ENCODE results near the gene CHRND. TPM values are rescaled to one million over a fixed set of nuclear protein-coding genes. Genes with fewer than 3 reads are reported as not detected.

The CHRND gene
- total and polyA plus RNA-seq, 2 of the 4 experiments (the other 2 are of a cell fraction): not detected

DNA sequence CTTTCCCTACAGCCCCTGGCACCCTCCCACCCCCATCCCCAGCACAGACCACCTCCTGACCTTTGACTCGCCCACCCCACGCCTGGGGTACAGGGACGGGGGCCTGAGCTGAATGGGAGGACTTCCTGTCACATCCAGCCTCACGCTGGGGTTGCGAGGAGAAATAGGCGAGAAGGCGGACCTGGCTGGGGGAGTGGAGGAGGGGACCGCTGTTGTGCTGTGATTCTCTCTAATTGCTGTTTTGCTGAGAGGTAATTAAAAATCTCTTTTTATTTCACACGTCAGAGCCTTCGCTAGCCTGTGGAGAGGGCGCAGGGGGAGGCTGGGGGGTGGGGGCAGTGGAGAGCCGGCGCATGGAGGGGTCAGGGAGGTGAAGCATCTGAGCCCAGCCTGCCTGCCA is 28.6 kb upstream of the CHRND start:
- no peaks in the 10 kb centered on the region for H3K9me3 ChIP-seq (ENCODE audit: control insufficient read depth, insufficient read depth, low read length)
- H3K4me2 ChIP-seq (ENCODE audit: low read depth, low read length): no peak overlapping the region
- H3K36me3 ChIP-seq (ENCODE audit: control insufficient read depth, insufficient read depth, low read length): no peaks in the 10 kb centered on the region
- no peak overlapping the region for H2AK5ac ChIP-seq (ENCODE audit: low read depth, low read length)
- no TSS peak for BruUV-seq (replicated peaks)
- H2BK120ac ChIP-seq (ENCODE audit: low read depth, low read length): no peak overlapping the region
- no CpG with 5 or more reads among the region's 13 CpGs for WGBS, 2 experiments (ENCODE audit: extremely low coverage in 2 of 2, insufficient read length in 1 of 2)
- intact Hi-C loops (cut with micrococcal nuclease): no loop called here
- no peak overlapping the region for H3K56ac ChIP-seq (ENCODE audit: extremely low read depth, insufficient read depth, low read length)
- H3K27ac ChIP-seq (ENCODE audit: insufficient read depth, low read length): no peak overlapping the region
- no peak overlapping the region for H4K91ac ChIP-seq (ENCODE audit: insufficient read depth, low read depth, low read length)
- ATAC-seq (ENCODE audit: low read depth): no peak
- H3K9ac ChIP-seq (ENCODE audit: low read depth, low read length): no peak overlapping the region
- no peaks in the 10 kb centered on the region; the same call in 1 of the 2 replicates for H4K20me1 ChIP-seq (ENCODE audit: insufficient read depth, low read length)
- no peaks in the 10 kb centered on the region for H3K9me1 ChIP-seq (ENCODE audit: insufficient read depth, low read length)
- no peak overlapping the region for H3K4ac ChIP-seq (ENCODE audit: low read depth, low read length)
- H4K8ac ChIP-seq (ENCODE audit: low read depth in 2 of 2, low read length in 2 of 2): no peak overlapping the region
- no peak for DNase-seq
- TF ChIP-seq, protein P1, sequence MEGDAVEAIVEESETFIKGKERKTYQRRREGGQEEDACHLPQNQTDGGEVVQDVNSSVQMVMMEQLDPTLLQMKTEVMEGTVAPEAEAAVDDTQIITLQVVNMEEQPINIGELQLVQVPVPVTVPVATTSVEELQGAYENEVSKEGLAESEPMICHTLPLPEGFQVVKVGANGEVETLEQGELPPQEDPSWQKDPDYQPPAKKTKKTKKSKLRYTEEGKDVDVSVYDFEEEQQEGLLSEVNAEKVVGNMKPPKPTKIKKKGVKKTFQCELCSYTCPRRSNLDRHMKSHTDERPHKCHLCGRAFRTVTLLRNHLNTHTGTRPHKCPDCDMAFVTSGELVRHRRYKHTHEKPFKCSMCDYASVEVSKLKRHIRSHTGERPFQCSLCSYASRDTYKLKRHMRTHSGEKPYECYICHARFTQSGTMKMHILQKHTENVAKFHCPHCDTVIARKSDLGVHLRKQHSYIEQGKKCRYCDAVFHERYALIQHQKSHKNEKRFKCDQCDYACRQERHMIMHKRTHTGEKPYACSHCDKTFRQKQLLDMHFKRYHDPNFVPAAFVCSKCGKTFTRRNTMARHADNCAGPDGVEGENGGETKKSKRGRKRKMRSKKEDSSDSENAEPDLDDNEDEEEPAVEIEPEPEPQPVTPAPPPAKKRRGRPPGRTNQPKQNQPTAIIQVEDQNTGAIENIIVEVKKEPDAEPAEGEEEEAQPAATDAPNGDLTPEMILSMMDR (conservative IDR thresholded peaks at IDR 0.05; ENCODE audit: low read depth, low read length): no peak
- no peak for TF ChIP-seq MAFK (IDR thresholded peaks at IDR 0.05; ENCODE audit: low read depth, low read length)
- TF ChIP-seq, protein P2, sequence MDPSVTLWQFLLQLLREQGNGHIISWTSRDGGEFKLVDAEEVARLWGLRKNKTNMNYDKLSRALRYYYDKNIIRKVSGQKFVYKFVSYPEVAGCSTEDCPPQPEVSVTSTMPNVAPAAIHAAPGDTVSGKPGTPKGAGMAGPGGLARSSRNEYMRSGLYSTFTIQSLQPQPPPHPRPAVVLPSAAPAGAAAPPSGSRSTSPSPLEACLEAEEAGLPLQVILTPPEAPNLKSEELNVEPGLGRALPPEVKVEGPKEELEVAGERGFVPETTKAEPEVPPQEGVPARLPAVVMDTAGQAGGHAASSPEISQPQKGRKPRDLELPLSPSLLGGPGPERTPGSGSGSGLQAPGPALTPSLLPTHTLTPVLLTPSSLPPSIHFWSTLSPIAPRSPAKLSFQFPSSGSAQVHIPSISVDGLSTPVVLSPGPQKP (IDR thresholded peaks at IDR 0.05; ENCODE audit: borderline replicate concordance, low read depth, low read length): no peak
- no peak for TF ChIP-seq RAD21 (IDR thresholded peaks at IDR 0.05; ENCODE audit: low read length)
- TF ChIP-seq SMC3 (IDR thresholded peaks at IDR 0.05; ENCODE audit: low read depth, low read length): no peak
- TF ChIP-seq BHLHE40 (IDR thresholded peaks at IDR 0.05; ENCODE audit: low read depth, low read length): no peak
- no peak for TF ChIP-seq RFX5 (IDR thresholded peaks at IDR 0.05; ENCODE audit: low read depth, low read length)
- no peak for TF ChIP-seq MAZ (IDR thresholded peaks at IDR 0.05; ENCODE audit: borderline replicate concordance, low read depth, low read length)
- no peak for TF ChIP-seq NFE2L2 (IDR thresholded peaks at IDR 0.05; ENCODE audit: low read depth, low read length)
- no peak for TF ChIP-seq CHD1 (IDR thresholded peaks at IDR 0.05; ENCODE audit: low read depth, low read length)
- TF ChIP-seq RCOR1 (IDR thresholded peaks at IDR 0.05; ENCODE audit: insufficient replicate concordance, low read length): no peak
- TF ChIP-seq FOS (IDR thresholded peaks at IDR 0.05; ENCODE audit: low read depth, low read length): no peak
- TF ChIP-seq POLR2A (IDR thresholded peaks at IDR 0.05; ENCODE audit: low read depth, low read length): no peak
- no peak for TF ChIP-seq CEBPB (IDR thresholded peaks at IDR 0.05; ENCODE audit: low read depth, low read length)
- TF ChIP-seq, protein P3, sequence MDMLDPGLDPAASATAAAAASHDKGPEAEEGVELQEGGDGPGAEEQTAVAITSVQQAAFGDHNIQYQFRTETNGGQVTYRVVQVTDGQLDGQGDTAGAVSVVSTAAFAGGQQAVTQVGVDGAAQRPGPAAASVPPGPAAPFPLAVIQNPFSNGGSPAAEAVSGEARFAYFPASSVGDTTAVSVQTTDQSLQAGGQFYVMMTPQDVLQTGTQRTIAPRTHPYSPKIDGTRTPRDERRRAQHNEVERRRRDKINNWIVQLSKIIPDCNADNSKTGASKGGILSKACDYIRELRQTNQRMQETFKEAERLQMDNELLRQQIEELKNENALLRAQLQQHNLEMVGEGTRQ (IDR thresholded peaks at IDR 0.05; ENCODE audit: low read depth, low read length): no peak
- TF ChIP-seq MXI1 (IDR thresholded peaks at IDR 0.05; ENCODE audit: borderline replicate concordance, low read depth, low read length): no peak
- no peak overlapping the region for H3K4me3 ChIP-seq (ENCODE audit: insufficient read depth, low read depth, low read length)
- H3K4me1 ChIP-seq (ENCODE audit: control insufficient read depth, insufficient read depth, low read length): no peaks in the 10 kb centered on the region
- in situ Hi-C loops (cut with MboI; ENCODE audit: low sequenced_read_pairs): no loop called here
- H2AFZ ChIP-seq (replicated peaks; ENCODE audit: low read length, poor library complexity): no peak overlapping the region
- peaks cover 60% of the 10 kb centered on the region for H3K27me3 ChIP-seq (ENCODE audit: control insufficient read depth, insufficient read depth, low read length)
- H2AK9ac ChIP-seq (replicated peaks; ENCODE audit: low read depth, low read length, poor library complexity): no peak overlapping the region
- ChIA-PET POLR2A (ENCODE audit: unreplicated experiment) (no interaction called here), CTCF (no interaction called here)
- H3K79me1 ChIP-seq (ENCODE audit: low read depth in 1 of 2, low read length in 2 of 2): no peaks in the 10 kb centered on the region
- no peak overlapping the region for H3K23ac ChIP-seq (ENCODE audit: low read depth, low read length)
- no peak overlapping the region for H2BK20ac ChIP-seq (ENCODE audit: low read depth, low read length)
- no peak overlapping the region for H4K5ac ChIP-seq (ENCODE audit: low read depth, low read length)
- no peak overlapping the region for H3K18ac ChIP-seq (ENCODE audit: low read depth, low read length)
- no peak overlapping the region for H3K14ac ChIP-seq (replicated peaks; ENCODE audit: low read depth, low read length)
- no peak overlapping the region for H2BK15ac ChIP-seq (ENCODE audit: low read depth, low read length)
- dilution Hi-C loops (cut with HindIII; ENCODE audit: low sequenced_read_pairs, unreplicated experiment): no loop called here
- no peak overlapping the region for H2BK5ac ChIP-seq (ENCODE audit: low read depth, low read length, poor library complexity, severe bottlenecking)
